ENCODE results near the gene STAT6. TPM values are rescaled to one million over a fixed set of nuclear protein-coding genes. Genes with fewer than 3 reads are reported as not detected.

The STAT6 gene
- total and polyA plus RNA-seq, 4 experiments from 2014 or later = 78.4 to 424 (median 245) TPM

GRCh38 chr12:57090924-57091637 lies 20.1 kb downstream of the STAT6 start:
- Mint-ChIP-seq H3K27me3 (no peaks in the 10 kb centered on the region), H3K4me3 (peak overlapping the region; percentile 61 to 95 (median 81)), H3K4me1 (peaks cover 35 to 86% (median 52%) of the 10 kb centered on the region in 4 donors), H3K27ac (peak overlapping the region in 6 of 7 donors; percentile 50 to 93 (median 88)), H3K9me3 (no peaks in the 10 kb centered on the region), H3K36me3 (peaks cover 2 to 50% of the 10 kb centered on the region in 2 donors)
- DNase-seq = peak in 1 of 5 donors; percentile 11
- ChIA-PET POLR2A (ENCODE audit: partially characterized antibody) (interaction anchor here (1.0 to 17.6 kb wide), 5 partner anchors 10 to 27 kb away, joined by 3 to 622 read pairs (median 108); partner anchors contain the start of genes NEMP1 and STAT6), CTCF (ENCODE audit: partially characterized antibody) (interaction anchor here (1.4 to 11.0 kb wide), 8 partner anchors 8 to 80 kb away, joined by 4 to 184 read pairs (median 10); partner anchors contain the start of genes NEMP1 and STAT6)
- intact Hi-C loops (cut with micrococcal nuclease) = no loop called here
- Histone ChIP-seq H3K9me3 (ENCODE audit: control insufficient read depth in 1 of 2, low read length in 2 of 2) (no peaks in the 10 kb centered on the region), H3K27ac (ENCODE audit: low read depth, low read length) (peak overlapping the region; percentile 26), H3K36me3 (ENCODE audit: insufficient read depth, low read length) (peaks cover 17% of the 10 kb centered on the region), H3K27me3 (ENCODE audit: insufficient read depth, low read length) (no peaks in the 10 kb centered on the region), H3K4me3 (ENCODE audit: low read length in 2 of 2) (no peak overlapping the region), H3K4me1 (ENCODE audit: insufficient read depth, low read length) (peaks cover 60% of the 10 kb centered on the region)

GRCh38 chr12:57090490-57090889 lies 20.7 kb downstream of the STAT6 start:
- peaks cover 66% of the 10 kb centered on the region for H3K4me1 ChIP-seq (ENCODE audit: insufficient read depth, low read length)

GRCh38 chr12:57089271-57090245 lies 21.6 kb downstream of the STAT6 start:
- Mint-ChIP-seq H3K4me1 (peaks cover 44 to 84% (median 60%) of the 10 kb centered on the region in 4 donors), H3K36me3 (peaks cover 0 to 39% of the 10 kb centered on the region in 2 donors), H3K27ac (peak overlapping the region; percentile 85 to 96 (median 93)), H3K9me3 (no peaks in the 10 kb centered on the region), H3K4me3 (peak overlapping the region; percentile 92 to 95 (median 94)), H3K27me3 (no peaks in the 10 kb centered on the region)
- Histone ChIP-seq H3K4me3 (ENCODE audit: low read length in 2 of 2) (peak overlapping the region; percentile 67 to 76), H3K27me3 (ENCODE audit: insufficient read depth, low read length) (no peaks in the 10 kb centered on the region), H3K4me1 (ENCODE audit: insufficient read depth, low read length) (peaks cover 62% of the 10 kb centered on the region), H3K27ac (ENCODE audit: low read depth, low read length) (peak overlapping the region; percentile 53), H3K36me3 (ENCODE audit: insufficient read depth, low read length) (peaks cover 12% of the 10 kb centered on the region), H3K9me3 (ENCODE audit: control insufficient read depth in 1 of 2, low read length in 2 of 2) (no peaks in the 10 kb centered on the region)
- intact Hi-C loops (cut with micrococcal nuclease) = loop anchor here (5.0 kb wide), 3 partner anchors 452 to 758 kb away; partner anchors contain the start of genes CDK4 and CTDSP2
- DNase-seq = peak; percentile 26 to 53 (median 36)
- CTCF ChIA-PET (ENCODE audit: partially characterized antibody) = interaction anchor here (0.6 to 11.0 kb wide), 5 partner anchors 9 to 158 kb away, joined by 3 to 184 read pairs (median 8); partner anchors contain the start of genes NEMP1 and STAT6
- POLR2A ChIA-PET (ENCODE audit: partially characterized antibody) = interaction anchor here (0.5 to 17.6 kb wide), 8 partner anchors 9 to 460 kb away, joined by 4 to 622 read pairs (median 22); partner anchors contain the start of genes BAZ2A, LRP1, NEMP1 and SHMT2

More at GRCh38 chr12:57090490-57090889, 20.7 kb downstream of the STAT6 start:
- Mint-ChIP-seq H3K36me3 (peaks cover 0 to 45% of the 10 kb centered on the region in 2 donors), H3K4me3 (peak overlapping the region; percentile 61 to 95 (median 81)), H3K27ac (peak overlapping the region; percentile 50 to 93 (median 87)), H3K27me3 (no peaks in the 10 kb centered on the region), H3K9me3 (no peaks in the 10 kb centered on the region), H3K4me1 (peaks cover 39 to 88% (median 58%) of the 10 kb centered on the region in 4 donors)
- peak in 1 of 5 donors; percentile 17 for DNase-seq
- H3K4me3 ChIP-seq (ENCODE audit: low read length in 2 of 2) = no peak overlapping the region
- no peaks in the 10 kb centered on the region for H3K27me3 ChIP-seq (ENCODE audit: insufficient read depth, low read length)
- peaks cover 13% of the 10 kb centered on the region for H3K36me3 ChIP-seq (ENCODE audit: insufficient read depth, low read length)
- H3K9me3 ChIP-seq (ENCODE audit: control insufficient read depth in 1 of 2, low read length in 2 of 2) = no peaks in the 10 kb centered on the region
- peak overlapping the region; percentile 26 for H3K27ac ChIP-seq (ENCODE audit: low read depth, low read length)
- CTCF ChIA-PET (ENCODE audit: partially characterized antibody) = interaction anchor here (1.6 to 11.0 kb wide), 4 partner anchors 8 to 20 kb away, joined by 6 to 184 read pairs (median 58); partner anchors contain the start of genes NEMP1 and STAT6
- POLR2A ChIA-PET (ENCODE audit: partially characterized antibody) = interaction anchor here (8.8 to 17.6 kb wide), 3 partner anchors 12 to 19 kb away, joined by 108 to 622 read pairs (median 154); partner anchors contain the start of genes NEMP1 and STAT6
- intact Hi-C loops (cut with micrococcal nuclease) = no loop called here

GRCh38 chr12:57088354-57089270 lies 22.6 kb downstream of the STAT6 start, which contains the start of gene NAB2:
TSS of gene NAB2 (plus strand) at chr12:57089114. CDS start at chr12:57089272, 158 bp downstream.
- H3K27ac ChIP-seq (ENCODE audit: low read depth, low read length) = peak within 1 kb of the TSS; percentile 97
- Mint-ChIP-seq H3K27ac (peak within 1 kb of the TSS; percentile 97 to 99 (median 98)), H3K36me3 (peaks cover 0 to 37% of the 10 kb centered on the region in 2 donors), H3K4me1 (peaks cover 40 to 77% (median 53%) of the 10 kb centered on the region in 4 donors), H3K27me3 (no peaks in the 10 kb centered on the region), H3K9me3 (no peaks in the 10 kb centered on the region), H3K4me3 (peak within 1 kb of the TSS; percentile 92 to 98 (median 95))
- no peaks in the 10 kb centered on the region for H3K9me3 ChIP-seq (ENCODE audit: control insufficient read depth in 1 of 2, low read length in 2 of 2)
- intact Hi-C loops (cut with micrococcal nuclease) = loop anchor here (1.0 to 5.0 kb wide), 5 partner anchors 10 to 759 kb away; partner anchors contain the start of genes CDK4, CTDSP2, NEMP1 and STAT6
- H3K4me3 ChIP-seq (ENCODE audit: low read length in 2 of 2) = peak within 1 kb of the TSS; percentile 90 to 91
- no peaks in the 10 kb centered on the region for H3K27me3 ChIP-seq (ENCODE audit: insufficient read depth, low read length)
- DNase-seq = peak; percentile 89 to 94 (median 92)
- H3K36me3 ChIP-seq (ENCODE audit: insufficient read depth, low read length) = peaks cover 9% of the 10 kb centered on the region
- peaks cover 52% of the 10 kb centered on the region for H3K4me1 ChIP-seq (ENCODE audit: insufficient read depth, low read length)
- ChIA-PET CTCF (ENCODE audit: partially characterized antibody) (interaction anchor here (1.6 to 11.0 kb wide), 3 partner anchors 9 to 22 kb away, joined by 6 to 184 read pairs (median 109); partner anchors contain the start of genes NEMP1 and STAT6), POLR2A (ENCODE audit: partially characterized antibody) (interaction anchor here (0.6 to 17.6 kb wide), 12 partner anchors 10 to 970 kb away, joined by 3 to 622 read pairs (median 6); partner anchors contain the start of genes BAZ2A, GLI1, LRP1 and NEMP1)

GRCh38 chr12:57087691-57088353 lies 23.3 kb downstream of the STAT6 start:
- H3K36me3 Mint-ChIP-seq = peaks cover 0 to 34% of the 10 kb centered on the region in 2 donors
- no peaks in the 10 kb centered on the region for H3K27me3 ChIP-seq (ENCODE audit: insufficient read depth, low read length)
- DNase-seq = peak; percentile 60 to 89 (median 63)
- peak overlapping the region; percentile 97 for H3K27ac ChIP-seq (ENCODE audit: low read depth, low read length)
- no peaks in the 10 kb centered on the region for H3K9me3 ChIP-seq (ENCODE audit: control insufficient read depth in 1 of 2, low read length in 2 of 2)
- H3K36me3 ChIP-seq (ENCODE audit: insufficient read depth, low read length) = peaks cover 8% of the 10 kb centered on the region
- H3K9me3 Mint-ChIP-seq = no peaks in the 10 kb centered on the region
- H3K4me3 Mint-ChIP-seq = peak overlapping the region; percentile 90 to 98 (median 95)
- intact Hi-C loops (cut with micrococcal nuclease) = loop anchor here (1.0 to 5.0 kb wide), 6 partner anchors 10 to 759 kb away; partner anchors contain the start of genes CDK4, CTDSP2, NEMP1 and STAT6
- H3K4me1 ChIP-seq (ENCODE audit: insufficient read depth, low read length) = peaks cover 44% of the 10 kb centered on the region
- POLR2A ChIA-PET (ENCODE audit: partially characterized antibody) = interaction anchor here (0.6 to 17.6 kb wide), 10 partner anchors 9 to 969 kb away, joined by 3 to 622 read pairs (median 8); partner anchors contain the start of genes GLI1, LRP1, NEMP1 and SHMT2
- peaks cover 35 to 69% (median 46%) of the 10 kb centered on the region in 4 donors for H3K4me1 Mint-ChIP-seq
- H3K4me3 ChIP-seq (ENCODE audit: low read length in 2 of 2) = peak overlapping the region; percentile 90 to 91
- H3K27ac Mint-ChIP-seq = peak overlapping the region; percentile 97 to 99 (median 98)
- H3K27me3 Mint-ChIP-seq = no peaks in the 10 kb centered on the region
- CTCF ChIA-PET (ENCODE audit: partially characterized antibody) = interaction anchor here (8.9 to 11.0 kb wide), 2 partner anchors 16 to 23 kb away, joined by 109 to 184 read pairs; partner anchors contain the start of gene STAT6
